NT2/D1 (cell line): Measurements from ENCODE around the gene SDCBP2.

ENCODE experiments used
- DNase-seq: peaks from one replicate; pipeline ENCODE4 v3.0.0-alpha.2; 2011; ENCODE audit warnings: low read depth, low spot score
- H3K27me3 ChIP-seq: 2 replicates; pipeline ENCODE4 v1.6.0; 2011; ENCODE audit warnings: mild to moderate bottlenecking; ENCODE audit not compliant: insufficient read length, insufficient read depth
- H3K36me3 ChIP-seq: 2 replicates; pipeline ENCODE4 v1.6.1; 2011; ENCODE audit warnings: mild to moderate bottlenecking, low read length, mixed read lengths; ENCODE audit not compliant: insufficient read depth, insufficient read length
- H3K4me1 ChIP-seq: 2 replicates; pipeline ENCODE4 v1.5.1; 2011; ENCODE audit not compliant: insufficient read depth, insufficient read length
- H3K4me3 ChIP-seq: 2 replicates; pipeline ENCODE4 v1.5.1; 2011; ENCODE audit warnings: low read depth; ENCODE audit not compliant: insufficient read length
- H3K9ac ChIP-seq: 2 replicates; pipeline ENCODE4 v1.6.0; 2011; ENCODE audit warnings: low read depth; ENCODE audit not compliant: insufficient read length
- H3K9me3 ChIP-seq: 2 replicates; pipeline ENCODE4 v1.5.1; 2011; ENCODE audit warnings: mild to moderate bottlenecking, low read length; ENCODE audit not compliant: insufficient read depth
- SUZ12 ChIP-seq: IDR thresholded peaks from 2 replicates; pipeline ENCODE4 v1.6.1; 2011; ENCODE audit not compliant: insufficient read length, insufficient read depth; ENCODE audit errors: extremely low read depth
- YY1 ChIP-seq: IDR thresholded peaks from 2 replicates; pipeline ENCODE4 v1.6.1; 2011; ENCODE audit not compliant: insufficient read length, insufficient read depth
- ZNF274 ChIP-seq: IDR thresholded peaks from 2 replicates; pipeline ENCODE4 v1.6.1; 2011; ENCODE audit warnings: mild to moderate bottlenecking, low read depth, low read length

The SDCBP2 gene

DNA sequence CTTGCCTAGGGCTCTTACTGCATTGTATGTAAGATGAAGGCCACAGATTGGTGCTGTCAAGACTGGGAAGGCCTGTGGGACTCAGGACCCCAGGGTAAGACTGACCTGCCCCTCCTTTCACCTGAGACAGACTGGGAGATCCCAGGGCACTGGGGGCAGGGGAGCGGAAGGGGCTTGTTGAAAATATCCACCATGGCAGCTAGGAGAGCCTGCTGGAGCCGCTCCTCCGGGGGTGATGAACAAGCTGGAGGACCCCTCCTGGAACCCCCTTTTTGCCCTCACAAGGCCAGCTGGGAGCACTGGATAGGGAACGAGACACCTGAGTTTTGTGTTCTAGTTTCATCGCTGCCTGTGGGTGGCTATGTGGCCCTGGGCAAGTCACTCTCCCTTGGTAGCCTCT is 9.2 kb upstream of the SDCBP2 start:
- no peak overlapping the region for H3K4me3 ChIP-seq
- peaks cover 2% of the 10 kb centered on the region for H3K4me1 ChIP-seq
- no peak for TF ChIP-seq YY1
- TF ChIP-seq ZNF274: no peak
- TF ChIP-seq SUZ12: no peak
- no peaks in the 10 kb centered on the region for H3K9me3 ChIP-seq
- DNase-seq: no peak
- H3K36me3 ChIP-seq: peaks cover 24% of the 10 kb centered on the region
- H3K9ac ChIP-seq: no peak overlapping the region
- no peaks in the 10 kb centered on the region for H3K27me3 ChIP-seq

DNA sequence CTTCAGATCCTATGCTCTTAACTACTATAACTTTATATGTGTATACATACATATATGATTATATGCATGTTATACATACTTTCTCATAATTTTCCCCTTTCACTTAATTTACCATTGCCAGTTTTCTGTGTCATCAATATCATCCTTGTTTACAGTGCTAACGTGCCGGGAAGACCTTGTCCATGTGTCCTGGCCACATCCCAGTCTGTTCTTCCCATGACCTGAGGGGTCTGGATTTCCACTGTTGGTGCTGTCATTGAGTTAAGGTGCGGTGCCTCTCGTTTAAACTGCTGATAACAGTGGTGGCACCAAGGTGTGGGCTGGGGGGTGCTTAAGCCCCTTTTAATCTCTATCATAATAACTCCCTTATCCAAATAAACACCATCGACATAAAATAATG is 8.5 kb upstream of the SDCBP2 start:
- Histone ChIP-seq H3K9me3 (no peaks in the 10 kb centered on the region), H3K27me3 (no peaks in the 10 kb centered on the region), H3K36me3 (peaks cover 30% of the 10 kb centered on the region), H3K4me1 (peaks cover 2% of the 10 kb centered on the region), H3K4me3 (no peak overlapping the region), H3K9ac (no peak overlapping the region)
- no peak for DNase-seq
- TF ChIP-seq YY1 (no peak), SUZ12 (no peak), ZNF274 (no peak)

DNA sequence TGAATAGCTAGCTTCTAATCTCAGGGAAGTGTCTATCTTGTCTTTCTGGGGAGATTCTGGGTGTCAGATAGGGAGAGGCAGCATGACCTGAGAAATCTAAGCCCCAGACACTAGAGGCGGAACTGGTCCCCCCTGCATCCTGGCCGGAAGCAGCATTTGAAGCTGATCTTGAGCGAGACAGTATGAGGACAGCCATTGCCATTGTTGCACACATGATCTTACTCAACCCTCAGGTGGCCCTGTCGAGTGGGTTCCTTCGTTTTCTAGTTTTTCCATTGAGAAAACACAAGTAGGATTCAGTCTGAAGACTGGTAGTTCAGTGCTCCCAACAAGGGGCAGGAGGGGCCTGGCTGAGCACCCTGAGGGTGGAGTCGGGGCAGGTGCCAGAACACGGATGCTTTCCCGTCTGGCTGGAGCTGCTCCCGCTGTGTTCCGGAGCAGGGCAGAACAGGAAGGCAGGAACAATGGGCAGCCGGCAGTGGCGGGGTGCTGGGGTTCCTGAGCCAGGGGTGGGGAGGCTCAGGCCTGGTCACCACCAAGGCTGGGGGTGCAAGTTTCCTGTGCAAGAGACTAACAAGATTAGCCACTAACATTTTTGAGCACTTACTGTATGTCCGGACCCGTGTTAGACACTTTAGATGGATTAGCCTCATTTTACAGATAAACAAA is 7.9 kb upstream of the SDCBP2 start:
- H3K9ac ChIP-seq: no peak overlapping the region
- H3K4me1 ChIP-seq: peaks cover 2% of the 10 kb centered on the region
- no peaks in the 10 kb centered on the region for H3K9me3 ChIP-seq
- TF ChIP-seq YY1 (no peak), SUZ12 (no peak), ZNF274 (no peak)
- H3K4me3 ChIP-seq: no peak overlapping the region
- peaks cover 35% of the 10 kb centered on the region for H3K36me3 ChIP-seq
- H3K27me3 ChIP-seq: no peaks in the 10 kb centered on the region
- DNase-seq: no peak

DNA sequence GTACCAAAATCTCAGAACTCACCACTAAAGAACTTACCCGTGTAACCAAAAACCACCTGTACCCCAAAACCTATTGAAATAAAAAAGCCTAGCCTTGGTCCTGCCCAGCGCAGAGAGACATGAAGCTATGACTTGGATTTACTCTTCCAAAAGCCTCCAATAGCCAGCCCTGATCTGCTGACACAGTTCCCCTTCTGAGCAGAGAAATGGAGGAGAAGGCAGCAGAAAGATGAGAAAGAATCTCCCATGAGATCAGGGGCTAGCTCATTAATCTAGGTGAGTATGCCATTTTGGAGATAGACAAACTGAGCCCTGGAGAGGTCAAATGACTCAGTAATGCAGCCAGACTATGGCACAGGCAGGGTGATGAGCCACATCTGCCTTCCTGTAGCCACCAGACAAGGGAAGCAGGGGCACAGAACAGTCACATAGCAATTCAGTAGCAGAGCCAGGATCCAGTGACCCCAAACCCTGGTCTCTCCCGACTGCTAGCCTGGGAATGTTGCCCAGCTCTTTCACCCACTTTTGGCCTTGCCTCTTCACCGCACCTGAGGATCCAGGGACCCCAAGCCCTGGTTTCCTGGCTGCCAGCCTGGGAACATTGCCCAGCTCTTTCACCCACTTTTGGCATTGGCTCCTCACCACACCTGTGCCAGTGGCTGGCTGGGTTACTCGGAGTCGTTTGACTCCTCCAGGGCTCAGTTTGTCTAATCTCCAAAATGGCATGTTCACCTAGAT is 7.2 kb upstream of the SDCBP2 start:
- Histone ChIP-seq H3K36me3 (peaks cover 38% of the 10 kb centered on the region), H3K4me1 (peaks cover 2% of the 10 kb centered on the region), H3K4me3 (no peak overlapping the region), H3K27me3 (no peaks in the 10 kb centered on the region), H3K9me3 (no peaks in the 10 kb centered on the region), H3K9ac (no peak overlapping the region)
- DNase-seq: no peak
- TF ChIP-seq ZNF274 (no peak), SUZ12 (no peak), YY1 (no peak)

DNA sequence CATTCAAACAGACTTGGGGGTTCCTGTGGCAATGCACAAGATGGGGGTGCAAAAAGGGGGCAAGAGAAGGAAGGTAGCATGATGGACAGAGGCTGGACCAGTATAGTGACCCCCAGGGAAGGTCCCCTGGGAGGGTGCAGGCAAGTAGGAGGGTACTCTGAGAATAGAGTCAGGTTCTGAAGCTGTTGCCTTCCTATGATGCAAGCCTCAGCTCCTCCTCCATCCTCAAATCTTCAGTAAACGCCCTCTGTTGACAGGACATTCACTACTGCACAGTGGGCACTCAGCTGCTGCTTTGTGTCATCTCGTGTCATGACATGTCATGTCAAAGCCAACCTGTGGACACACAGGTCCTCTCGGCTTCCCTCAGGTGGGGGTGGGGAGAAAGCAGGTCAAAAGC is 5.8 kb upstream of the SDCBP2 start:
- Histone ChIP-seq H3K9ac (no peak overlapping the region), H3K4me3 (no peak overlapping the region), H3K27me3 (no peaks in the 10 kb centered on the region), H3K36me3 (peaks cover 49% of the 10 kb centered on the region), H3K4me1 (peaks cover 2% of the 10 kb centered on the region), H3K9me3 (no peaks in the 10 kb centered on the region)
- TF ChIP-seq ZNF274: no peak
- no peak for TF ChIP-seq SUZ12
- TF ChIP-seq YY1: no peak
- no peak for DNase-seq

DNA sequence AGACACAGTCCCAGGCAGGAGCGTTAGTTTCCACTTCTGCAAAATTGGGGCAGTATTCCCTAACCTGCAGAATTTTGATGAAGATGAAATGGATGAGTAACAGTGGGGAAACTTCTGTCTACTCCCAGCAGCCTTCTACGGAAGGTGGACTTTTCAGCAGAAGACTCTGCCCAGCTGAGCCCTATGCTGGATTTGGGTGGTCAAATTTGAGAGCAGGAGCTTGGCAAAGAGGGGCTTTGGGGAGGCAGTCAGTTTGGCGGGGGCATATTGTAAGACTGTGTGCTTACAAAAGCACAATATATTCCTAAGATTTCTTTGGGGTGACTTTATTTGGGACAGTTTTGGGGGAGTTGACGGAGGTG is 5.4 kb upstream of the SDCBP2 start:
- Histone ChIP-seq H3K36me3 (peaks cover 52% of the 10 kb centered on the region), H3K27me3 (no peaks in the 10 kb centered on the region), H3K9me3 (no peaks in the 10 kb centered on the region), H3K4me3 (no peak overlapping the region), H3K9ac (no peak overlapping the region), H3K4me1 (peaks cover 2% of the 10 kb centered on the region)
- DNase-seq: no peak
- TF ChIP-seq YY1 (no peak), ZNF274 (no peak), SUZ12 (no peak)

DNA sequence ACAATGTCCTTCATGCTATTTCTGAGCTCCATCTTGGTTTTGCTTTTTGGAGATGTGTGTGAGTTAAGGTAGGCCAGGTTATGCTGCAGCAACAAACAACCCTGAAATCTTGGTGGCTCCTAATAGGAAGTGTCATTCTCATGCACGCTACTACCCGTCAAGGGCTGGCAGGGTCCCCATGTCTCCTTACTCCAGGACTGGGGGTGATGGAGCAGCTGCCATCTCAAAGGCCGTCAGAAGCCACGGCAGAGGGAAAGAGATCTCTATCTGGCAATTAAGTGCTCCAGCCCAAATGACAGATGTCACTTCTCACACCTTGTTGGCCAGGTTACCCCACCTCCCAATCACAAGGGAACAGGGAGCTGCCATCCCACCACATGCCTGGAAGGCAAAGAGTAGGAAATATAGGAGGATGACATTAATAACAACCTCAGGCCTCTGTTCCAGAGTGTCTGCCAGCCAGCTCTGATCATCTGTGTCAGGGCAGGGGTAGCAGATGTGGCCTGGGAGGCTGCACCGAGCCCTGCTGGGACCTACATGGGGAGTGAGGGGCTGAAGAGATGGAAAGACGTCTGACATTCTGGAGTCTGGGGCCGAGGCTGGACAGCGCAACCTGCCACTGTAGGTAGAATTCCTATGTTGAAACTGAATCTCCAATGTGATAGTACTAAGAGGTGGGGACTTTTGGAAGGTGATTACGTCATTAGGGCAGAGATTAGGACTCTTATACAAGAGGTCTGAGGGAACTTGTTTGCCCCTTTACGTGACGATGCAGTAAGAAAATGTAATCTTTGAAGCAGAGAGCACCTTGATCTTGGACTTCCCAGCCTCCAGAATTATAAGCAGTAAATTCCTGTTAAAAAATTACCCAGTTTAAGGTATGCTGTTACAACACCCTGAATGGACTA is 4.8 kb upstream of the SDCBP2 start:
- DNase-seq: no peak
- Histone ChIP-seq H3K4me1 (peaks cover 2% of the 10 kb centered on the region), H3K36me3 (peaks cover 58% of the 10 kb centered on the region), H3K9ac (no peak overlapping the region), H3K9me3 (no peaks in the 10 kb centered on the region), H3K27me3 (no peaks in the 10 kb centered on the region), H3K4me3 (no peak overlapping the region)
- no peak for TF ChIP-seq YY1
- no peak for TF ChIP-seq ZNF274
- TF ChIP-seq SUZ12: no peak
